Activated CD4-positive, alpha-beta memory T cell treated with anti-CD3 and anti-CD28 coated beads, Interleukin-2, amount 10 ng/mL, durations not matched to agents 7 days and 5 days (primary cell): ENCODE data around the gene DAD1. TPM values are rescaled to one million over a fixed set of nuclear protein-coding genes. Genes with fewer than 3 reads are reported as not detected.
"Not testable (repeated sequence)": the region's sequence is repeated elsewhere in the genome, so short reads cannot be mapped to it uniquely, and the experiment has no call there.

ENCODE experiments used
- CTCF ChIA-PET: fragments of 350-600 bp; sonication (Branson Sonifier 250); formaldehyde crosslinking; loops from one replicate; lab custom pipeline; 2021; ENCODE audit warnings: antibody characterized with exemption, inconsistent platforms; lab: Charles Lee
- POLR2A ChIA-PET: fragments of 350-600 bp; sonication (Branson Sonifier 250); formaldehyde crosslinking; loops from one replicate; lab custom pipeline; 2021; ENCODE audit warnings: antibody characterized with exemption; lab: Charles Lee
- DNase-seq: peaks from one replicate; pipeline ENCODE4 v3.0.0-alpha.2; 2020
- H3K27ac Mint-ChIP-seq: one replicate; pipeline ENCODE4 v1.8.0; 2021; ENCODE audit warnings: mild to moderate bottlenecking, mixed read lengths
- H3K27me3 Mint-ChIP-seq: one replicate; pipeline ENCODE4 v1.8.0; 2021; ENCODE audit warnings: mixed read lengths
- H3K36me3 Mint-ChIP-seq: one replicate; pipeline ENCODE4 v1.8.0; 2021; ENCODE audit warnings: low read depth, mixed read lengths
- H3K4me1 Mint-ChIP-seq: one replicate; pipeline ENCODE4 v1.8.0; 2021; ENCODE audit warnings: mixed read lengths
- H3K4me3 Mint-ChIP-seq: one replicate; pipeline ENCODE4 v1.8.0; 2021; ENCODE audit warnings: mild to moderate bottlenecking, mixed read lengths
- H3K9me3 Mint-ChIP-seq: one replicate; pipeline ENCODE4 v1.8.0; 2021; ENCODE audit warnings: mixed read lengths
- total RNA-seq, 2 experiments: library from RNA; stranded (reverse); gene quantifications; one replicate each; pipeline ENCODE4 v1.2.3, GENCODE V29; 2021

Gene DAD1
- total RNA-seq, 2 experiments from 2014 or later: 160 to 167 TPM

GRCh38 chr14:22556021-22556989 is 32.7 kb downstream of the DAD1 start:
- POLR2A ChIA-PET: interaction anchor here (0.6 to 26.6 kb wide), 49 partner anchors 9 to 833 kb away, joined by 3 to 1110 read pairs (median 7); partner anchors contain the start of genes ABHD4, DAD1, LRP10 and OR6J1
- Mint-ChIP-seq H3K27me3 (peaks cover 2% of the 10 kb centered on the region), H3K4me1 (peaks cover 90% of the 10 kb centered on the region), H3K36me3 (peaks cover 36% of the 10 kb centered on the region), H3K27ac (peak overlapping the region; percentile 95), H3K9me3 (no peaks in the 10 kb centered on the region), H3K4me3 (peak overlapping the region; percentile 76)
- peak; percentile 99 for DNase-seq
- CTCF ChIA-PET: interaction anchor here (0.6 to 8.4 kb wide), 65 partner anchors 8 to 833 kb away, joined by 3 to 593 read pairs (median 5); partner anchors contain the start of genes ABHD4, DAD1, OXA1L and REM2

GRCh38 chr14:22555384-22556011 is 33.5 kb downstream of the DAD1 start:
- H3K27me3 Mint-ChIP-seq: peaks cover 2% of the 10 kb centered on the region
- peaks cover 90% of the 10 kb centered on the region for H3K4me1 Mint-ChIP-seq
- peak overlapping the region; percentile 76 for H3K4me3 Mint-ChIP-seq
- CTCF ChIA-PET: interaction anchor here (0.6 to 8.4 kb wide), 45 partner anchors 7 to 832 kb away, joined by 3 to 593 read pairs (median 6); partner anchors contain the start of genes ABHD4, DAD1, OXA1L and SLC7A7
- H3K27ac Mint-ChIP-seq: peak overlapping the region; percentile 95
- POLR2A ChIA-PET: interaction anchor here (0.9 to 26.6 kb wide), 39 partner anchors 9 to 832 kb away, joined by 3 to 1110 read pairs (median 9); partner anchors contain the start of genes ABHD4, DAD1, LRP10 and OXA1L
- H3K36me3 Mint-ChIP-seq: peaks cover 45% of the 10 kb centered on the region
- H3K9me3 Mint-ChIP-seq: no peaks in the 10 kb centered on the region
- peak; percentile 64 for DNase-seq

- Mint-ChIP-seq H3K4me3 (peak overlapping the region; percentile 76), H3K36me3 (peaks cover 52% of the 10 kb centered on the region), H3K4me1 (peaks cover 91% of the 10 kb centered on the region), H3K27me3 (peaks cover 2% of the 10 kb centered on the region), H3K27ac (peak overlapping the region; percentile 95), H3K9me3 (no peaks in the 10 kb centered on the region)
- ChIA-PET CTCF (interaction anchor here (1.0 to 8.4 kb wide), 13 partner anchors 9 to 702 kb away, joined by 3 to 593 read pairs (median 19); no protein-coding TSS in a partner anchor), POLR2A (interaction anchor here (1.1 to 26.6 kb wide), 26 partner anchors 8 to 805 kb away, joined by 3 to 1110 read pairs (median 12); partner anchors contain the start of genes ABHD4, DAD1 and LRP10)
- DNase-seq: no peak
These were observed 34.3 kb downstream of the DAD1 start for GRCh38 chr14:22554498-22555383.

- not testable (repeated sequence) for DNase-seq, H3K27me3 Mint-ChIP-seq, H3K9me3 Mint-ChIP-seq
- ChIA-PET CTCF (interaction anchor here (1.5 to 7.9 kb wide), 4 partner anchors 14 to 640 kb away, joined by 3 to 55 read pairs (median 20); no protein-coding TSS in a partner anchor), POLR2A (interaction anchor here (3.2 to 26.6 kb wide), 7 partner anchors 7 to 707 kb away, joined by 9 to 1110 read pairs (median 484); partner anchors contain the start of gene DAD1)
- Mint-ChIP-seq H3K36me3 (peaks cover 60% of the 10 kb centered on the region), H3K4me1 (peaks cover 91% of the 10 kb centered on the region), H3K4me3 (peak overlapping the region; percentile 53), H3K27ac (peak overlapping the region; percentile 97)
These were observed 35.0 kb downstream of the DAD1 start for GRCh38 chr14:22553861-22554497.

- Mint-ChIP-seq H3K9me3 (no peaks in the 10 kb centered on the region), H3K36me3 (peaks cover 61% of the 10 kb centered on the region), H3K27ac (peak overlapping the region; percentile 97), H3K4me3 (peak overlapping the region; percentile 53), H3K27me3 (peaks cover 2% of the 10 kb centered on the region), H3K4me1 (peaks cover 89% of the 10 kb centered on the region)
- POLR2A ChIA-PET: interaction anchor here (1.0 to 26.6 kb wide), 8 partner anchors 12 to 562 kb away, joined by 3 to 1110 read pairs (median 268); partner anchors contain the start of genes DAD1 and OXA1L
- DNase-seq: no peak
- CTCF ChIA-PET: interaction anchor here (0.7 to 7.9 kb wide), 10 partner anchors 14 to 556 kb away, joined by 3 to 55 read pairs (median 4); no protein-coding TSS in a partner anchor
These were observed 35.6 kb downstream of the DAD1 start for GRCh38 chr14:22553445-22553844.

GRCh38 chr14:22552827-22553076 is 36.3 kb downstream of the DAD1 start:
- POLR2A ChIA-PET: interaction anchor here (0.8 to 26.6 kb wide), 13 partner anchors 13 to 810 kb away, joined by 3 to 1110 read pairs (median 4); partner anchors contain the start of genes DAD1 and OXA1L
- no peaks in the 10 kb centered on the region for H3K9me3 Mint-ChIP-seq
- peaks cover 89% of the 10 kb centered on the region for H3K4me1 Mint-ChIP-seq
- H3K4me3 Mint-ChIP-seq: peak overlapping the region; percentile 69
- DNase-seq: no peak
- H3K27ac Mint-ChIP-seq: peak overlapping the region; percentile 97
- peaks cover 2% of the 10 kb centered on the region for H3K27me3 Mint-ChIP-seq
- peaks cover 68% of the 10 kb centered on the region for H3K36me3 Mint-ChIP-seq
- CTCF ChIA-PET: interaction anchor here (1.0 to 7.9 kb wide), 12 partner anchors 9 to 707 kb away, joined by 3 to 55 read pairs (median 4); no protein-coding TSS in a partner anchor

- Mint-ChIP-seq H3K4me3 (peak overlapping the region; percentile 69), H3K4me1 (peaks cover 89% of the 10 kb centered on the region), H3K9me3 (no peaks in the 10 kb centered on the region), H3K27me3 (peaks cover 2% of the 10 kb centered on the region), H3K36me3 (peaks cover 73% of the 10 kb centered on the region), H3K27ac (peak overlapping the region; percentile 97)
- POLR2A ChIA-PET: interaction anchor here (0.8 to 26.6 kb wide), 17 partner anchors 12 to 829 kb away, joined by 3 to 1110 read pairs (median 4); partner anchors contain the start of genes DAD1 and OXA1L
- no peak for DNase-seq
- CTCF ChIA-PET: interaction anchor here (1.0 to 7.9 kb wide), 12 partner anchors 10 to 706 kb away, joined by 3 to 55 read pairs (median 4); no protein-coding TSS in a partner anchor
These were observed 36.8 kb downstream of the DAD1 start for GRCh38 chr14:22552001-22552826.

- Mint-ChIP-seq H3K9me3 (no peaks in the 10 kb centered on the region), H3K4me1 (peaks cover 91% of the 10 kb centered on the region), H3K4me3 (peak overlapping the region; percentile 69), H3K36me3 (peaks cover 79% of the 10 kb centered on the region), H3K27ac (peak overlapping the region; percentile 97), H3K27me3 (peaks cover 2% of the 10 kb centered on the region)
- POLR2A ChIA-PET: interaction anchor here (1.0 to 26.6 kb wide), 12 partner anchors 12 to 828 kb away, joined by 3 to 1110 read pairs (median 5); partner anchors contain the start of gene DAD1
- DNase-seq: no peak
- CTCF ChIA-PET: interaction anchor here (0.8 to 7.9 kb wide), 6 partner anchors 10 to 706 kb away, joined by 3 to 55 read pairs (median 9); no protein-coding TSS in a partner anchor
These were observed 37.4 kb downstream of the DAD1 start for GRCh38 chr14:22551605-22551997.

- H3K9me3 Mint-ChIP-seq: no peaks in the 10 kb centered on the region
- peak; percentile 79 for DNase-seq
- peak overlapping the region; percentile 97 for H3K27ac Mint-ChIP-seq
- CTCF ChIA-PET: interaction anchor here (0.7 to 7.9 kb wide), 12 partner anchors 8 to 704 kb away, joined by 3 to 55 read pairs (median 4); no protein-coding TSS in a partner anchor
- no peaks in the 10 kb centered on the region for H3K27me3 Mint-ChIP-seq
- H3K4me1 Mint-ChIP-seq: peaks cover 93% of the 10 kb centered on the region
- H3K36me3 Mint-ChIP-seq: peaks cover 86% of the 10 kb centered on the region
- POLR2A ChIA-PET: interaction anchor here (0.7 to 26.6 kb wide), 15 partner anchors 10 to 827 kb away, joined by 3 to 1110 read pairs (median 5); partner anchors contain the start of gene DAD1
- H3K4me3 Mint-ChIP-seq: peak overlapping the region; percentile 69
These were observed 38.9 kb downstream of the DAD1 start for GRCh38 chr14:22549981-22550673.
